Lower leg skin (tissue), 3 donors: ENCODE measurements around the gene METAP1D.

Experiments used
- CTCF ChIP-seq, 3 donors: fragments of 450-650 bp; IDR thresholded peaks; one replicate each; pipeline ENCODE4 v1.5.1; 2016; ENCODE audit warnings: antibody characterized with exemption in 3 of 3, mild to moderate bottlenecking in 3 of 3, moderate library complexity in 2 of 3
- POLR2A ChIP-seq, 2 donors: fragments of 450-650 bp; IDR thresholded peaks; one replicate each; pipeline ENCODE4 v1.6.1; 2016 to 2017; ENCODE audit warnings: antibody characterized with exemption in 2 of 2, mild to moderate bottlenecking in 1 of 2, moderate library complexity in 1 of 2

- TF ChIP-seq CTCF (IDR thresholded peaks at IDR 0.05) (peak in 1 of 3 donors; percentile 23), POLR2A (IDR thresholded peaks at IDR 0.05) (no peak)
These were observed 99.1 kb downstream of the METAP1D start for GRCh38 chr2:172098650-172099471.
